Measurements from ENCODE around the gene TSPY8. TPM values are rescaled to one million over a fixed set of nuclear protein-coding genes. Genes with fewer than 3 reads are reported as not detected.
"Not testable (repeated sequence)": the region's sequence is repeated elsewhere in the genome, so short reads cannot be mapped to it uniquely, and the experiment has no call there.

Gene TSPY8, protein sequence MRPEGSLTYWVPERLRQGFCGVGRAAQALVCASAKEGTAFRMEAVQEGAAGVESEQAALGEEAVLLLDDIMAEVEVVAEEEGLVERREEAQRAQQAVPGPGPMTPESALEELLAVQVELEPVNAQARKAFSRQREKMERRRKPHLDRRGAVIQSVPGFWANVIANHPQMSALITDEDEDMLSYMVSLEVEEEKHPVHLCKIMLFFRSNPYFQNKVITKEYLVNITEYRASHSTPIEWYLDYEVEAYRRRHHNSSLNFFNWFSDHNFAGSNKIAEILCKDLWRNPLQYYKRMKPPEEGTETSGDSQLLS
- total RNA-seq (2022) (not detected in 2 replicates), Bru-seq, nascent RNA (not detected), BruChase-seq, experiment 1, labeled RNA remaining after a 6-hour chase (not detected), BruChase-seq, experiment 2, labeled RNA remaining after a 2-hour chase (not detected)
- long read RNA-seq: 0 reads

DNA sequence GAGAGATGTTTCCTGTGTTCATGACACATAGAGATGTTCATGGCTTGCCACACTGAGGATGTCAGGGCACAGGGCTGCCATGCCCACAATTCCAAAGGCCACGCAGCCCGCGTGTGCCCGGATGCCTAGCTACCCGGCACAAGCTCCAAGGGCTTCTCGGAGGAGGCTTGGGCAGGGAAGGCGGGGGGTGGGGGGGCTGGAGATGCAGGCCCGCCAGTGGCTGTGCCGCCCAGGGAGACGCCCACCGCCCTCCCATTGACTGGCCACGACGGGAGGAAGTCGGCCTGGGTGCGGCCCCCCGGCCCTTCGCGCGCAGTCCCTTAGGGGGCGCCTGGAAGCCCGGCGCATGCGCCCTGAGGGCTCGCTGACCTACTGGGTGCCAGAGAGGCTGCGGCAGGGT, at the start of gene TSPY8:
TSS of gene TSPY8 (plus strand) at position 301 of the 400 bp plus-strand sequence. CDS start at position 347, 46 bp downstream.
- H3K4me3 Mint-ChIP-seq (ENCODE audit: low read depth, unreplicated experiment); H3K27ac Mint-ChIP-seq (ENCODE audit: unreplicated experiment); BruUV-seq (replicated peaks); H3K9me3 Mint-ChIP-seq (ENCODE audit: low read depth, unreplicated experiment); DNase-seq; CTCF ChIA-PET; intact Hi-C loops (cut with micrococcal nuclease; ENCODE audit: unreplicated experiment); H3K36me3 Mint-ChIP-seq (ENCODE audit: insufficient read depth, unreplicated experiment); H3K4me1 Mint-ChIP-seq (ENCODE audit: low read depth, unreplicated experiment); H3K27me3 Mint-ChIP-seq (ENCODE audit: unreplicated experiment): not testable (repeated sequence)

- no peak for DNase-seq
- Mint-ChIP-seq H3K36me3 (ENCODE audit: insufficient read depth, unreplicated experiment) (no peaks in the 10 kb centered on the region), H3K4me1 (ENCODE audit: low read depth, unreplicated experiment) (no peaks in the 10 kb centered on the region), H3K27me3 (ENCODE audit: unreplicated experiment) (no peaks in the 10 kb centered on the region), H3K4me3 (ENCODE audit: low read depth, unreplicated experiment) (no peak overlapping the region), H3K9me3 (ENCODE audit: low read depth, unreplicated experiment) (no peaks in the 10 kb centered on the region), H3K27ac (ENCODE audit: unreplicated experiment) (no peak overlapping the region)
- TF ChIP-seq, protein P1, sequence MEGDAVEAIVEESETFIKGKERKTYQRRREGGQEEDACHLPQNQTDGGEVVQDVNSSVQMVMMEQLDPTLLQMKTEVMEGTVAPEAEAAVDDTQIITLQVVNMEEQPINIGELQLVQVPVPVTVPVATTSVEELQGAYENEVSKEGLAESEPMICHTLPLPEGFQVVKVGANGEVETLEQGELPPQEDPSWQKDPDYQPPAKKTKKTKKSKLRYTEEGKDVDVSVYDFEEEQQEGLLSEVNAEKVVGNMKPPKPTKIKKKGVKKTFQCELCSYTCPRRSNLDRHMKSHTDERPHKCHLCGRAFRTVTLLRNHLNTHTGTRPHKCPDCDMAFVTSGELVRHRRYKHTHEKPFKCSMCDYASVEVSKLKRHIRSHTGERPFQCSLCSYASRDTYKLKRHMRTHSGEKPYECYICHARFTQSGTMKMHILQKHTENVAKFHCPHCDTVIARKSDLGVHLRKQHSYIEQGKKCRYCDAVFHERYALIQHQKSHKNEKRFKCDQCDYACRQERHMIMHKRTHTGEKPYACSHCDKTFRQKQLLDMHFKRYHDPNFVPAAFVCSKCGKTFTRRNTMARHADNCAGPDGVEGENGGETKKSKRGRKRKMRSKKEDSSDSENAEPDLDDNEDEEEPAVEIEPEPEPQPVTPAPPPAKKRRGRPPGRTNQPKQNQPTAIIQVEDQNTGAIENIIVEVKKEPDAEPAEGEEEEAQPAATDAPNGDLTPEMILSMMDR (IDR thresholded peaks at IDR 0.05; ENCODE audit: unreplicated experiment): no peak
- CTCF ChIA-PET: no interaction called here
- intact Hi-C loops (cut with micrococcal nuclease; ENCODE audit: unreplicated experiment): no loop called here
- BruUV-seq (replicated peaks): no TSS peak
Observed at GRCh38 chrY:9320996-9321395, 36.6 kb upstream of the TSPY8 start.

- intact Hi-C loops (cut with micrococcal nuclease; ENCODE audit: unreplicated experiment); H3K4me1 Mint-ChIP-seq (ENCODE audit: low read depth, unreplicated experiment); H3K9me3 Mint-ChIP-seq (ENCODE audit: low read depth, unreplicated experiment); H3K4me3 Mint-ChIP-seq (ENCODE audit: low read depth, unreplicated experiment); BruUV-seq (replicated peaks); H3K27me3 Mint-ChIP-seq (ENCODE audit: unreplicated experiment); CTCF ChIA-PET; DNase-seq; H3K27ac Mint-ChIP-seq (ENCODE audit: unreplicated experiment); H3K36me3 Mint-ChIP-seq (ENCODE audit: insufficient read depth, unreplicated experiment): not testable (repeated sequence)
Observed at GRCh38 chrY:9337164-9337563, 20.4 kb upstream of the TSPY8 start, which contains the start of gene TSPY4. Gene TSPY4 (plus strand): TSS chrY:9337464. CDS start chrY:9337510, 46 bp downstream.

- BruUV-seq (replicated peaks); H3K27me3 Mint-ChIP-seq (ENCODE audit: unreplicated experiment); CTCF ChIA-PET; intact Hi-C loops (cut with micrococcal nuclease; ENCODE audit: unreplicated experiment); H3K4me3 Mint-ChIP-seq (ENCODE audit: low read depth, unreplicated experiment); H3K4me1 Mint-ChIP-seq (ENCODE audit: low read depth, unreplicated experiment); H3K27ac Mint-ChIP-seq (ENCODE audit: unreplicated experiment); H3K36me3 Mint-ChIP-seq (ENCODE audit: insufficient read depth, unreplicated experiment); DNase-seq; H3K9me3 Mint-ChIP-seq (ENCODE audit: low read depth, unreplicated experiment): not testable (repeated sequence)
Observed at GRCh38 chrY:9396527-9396926, 38.9 kb downstream of the TSPY8 start.

DNA sequence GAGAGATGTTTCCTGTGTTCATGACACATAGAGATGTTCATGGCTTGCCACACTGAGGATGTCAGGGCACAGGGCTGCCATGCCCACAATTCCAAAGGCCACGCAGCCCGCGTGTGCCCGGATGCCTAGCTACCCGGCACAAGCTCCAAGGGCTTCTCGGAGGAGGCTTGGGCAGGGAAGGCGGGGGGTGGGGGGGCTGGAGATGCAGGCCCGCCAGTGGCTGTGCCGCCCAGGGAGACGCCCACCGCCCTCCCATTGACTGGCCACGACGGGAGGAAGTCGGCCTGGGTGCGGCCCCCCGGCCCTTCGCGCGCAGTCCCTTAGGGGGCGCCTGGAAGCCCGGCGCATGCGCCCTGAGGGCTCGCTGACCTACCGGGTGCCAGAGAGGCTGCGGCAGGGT, 40.5 kb downstream of the TSPY8 start, which contains the start of gene TSPY3:
TSS of gene TSPY3 (plus strand) at position 301 of the 400 bp plus-strand sequence. CDS start at position 347, 46 bp downstream.
- BruUV-seq (replicated peaks); H3K4me1 Mint-ChIP-seq (ENCODE audit: low read depth, unreplicated experiment); H3K36me3 Mint-ChIP-seq (ENCODE audit: insufficient read depth, unreplicated experiment); intact Hi-C loops (cut with micrococcal nuclease; ENCODE audit: unreplicated experiment); H3K27ac Mint-ChIP-seq (ENCODE audit: unreplicated experiment); H3K4me3 Mint-ChIP-seq (ENCODE audit: low read depth, unreplicated experiment); CTCF ChIA-PET; DNase-seq; H3K27me3 Mint-ChIP-seq (ENCODE audit: unreplicated experiment); H3K9me3 Mint-ChIP-seq (ENCODE audit: low read depth, unreplicated experiment): not testable (repeated sequence)

Other genes with a start within 250 kb of the TSPY8 start
- gene TSPY4, start 20.3 kb upstream of the TSPY8 start, total RNA-seq (2022): not detected in 2 replicates
- gene TSPY3, start 40.6 kb downstream of the TSPY8 start, total RNA-seq (2022): not detected in 2 replicates
- gene TSPY1, start 109.2 kb downstream of the TSPY8 start, total RNA-seq (2022): not detected in 2 replicates
- not detected in 2 replicates for gene TSPY9, start 129.5 kb downstream of the TSPY8 start, total RNA-seq (2022)
- gene TSPY10, start 170.1 kb downstream of the TSPY8 start, total RNA-seq (2022): not detected in 2 replicates